AG08396 (cell line): ENCODE data around the gene SOD2.
"Not testable (repeated sequence)": the region's sequence is repeated elsewhere in the genome, so short reads cannot be mapped to it uniquely, and the experiment has no call there.

Experiments
- DNase-seq: peaks from one replicate; pipeline ENCODE4 v3.0.0; 2012; ENCODE audit warnings: low spot score, mixed read lengths

SOD2 gene

GRCh38 chr6:159693128-159693893 lies at the start of gene SOD2:
TSS of gene SOD2 (minus strand) at chr6:159693241. CDS start at chr6:159693167, 74 bp downstream.
- DNase-seq = peak; percentile 89

GRCh38 chr6:159742165-159742564 lies 49.1 kb upstream of the SOD2 start:
- DNase-seq = no peak

DNA sequence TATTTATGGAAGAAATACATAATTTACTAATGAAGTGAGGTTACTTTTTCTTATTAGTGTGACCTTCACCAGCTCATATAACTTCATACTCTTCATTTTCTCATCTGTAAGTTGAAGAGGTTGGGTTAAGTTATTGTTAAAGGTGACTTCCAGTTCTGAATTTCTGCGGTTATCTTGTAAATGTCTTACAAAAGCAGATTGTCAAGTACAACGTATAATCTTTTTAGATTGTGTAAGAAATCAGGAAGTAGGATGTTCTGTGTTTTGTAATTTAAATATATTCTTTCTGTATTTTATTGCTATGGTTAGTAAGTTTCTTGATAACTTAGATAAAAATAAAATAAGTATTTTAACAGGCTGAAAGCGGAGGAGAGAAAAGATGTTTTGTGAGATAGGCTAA lies 46.3 kb upstream of the SOD2 start:
- DNase-seq = no peak

GRCh38 chr6:159736908-159737307 lies 43.9 kb upstream of the SOD2 start:
- no peak for DNase-seq

- not testable (repeated sequence) for DNase-seq
Observed at GRCh38 chr6:159733395-159733794, 40.4 kb upstream of the SOD2 start.

DNA sequence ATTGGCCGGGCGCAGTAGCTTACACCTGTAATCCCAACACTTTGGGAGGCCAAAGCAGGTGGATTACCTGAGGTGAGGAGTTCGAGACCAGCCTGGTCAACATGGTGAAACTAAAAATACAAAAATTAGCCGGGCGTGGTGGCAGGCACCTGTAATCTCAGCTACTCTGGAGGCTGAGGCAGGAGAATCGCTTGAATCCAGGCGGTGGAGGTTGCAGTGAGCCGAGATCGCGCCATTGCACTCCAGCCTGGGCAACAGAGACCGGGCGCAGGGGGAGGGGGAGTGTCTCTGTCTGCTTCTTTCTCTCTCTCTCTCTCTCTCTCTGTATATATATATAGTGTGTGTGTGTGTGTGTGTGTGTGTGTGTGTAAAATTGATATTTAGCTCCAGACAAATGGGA lies 39.5 kb upstream of the SOD2 start:
- not testable (repeated sequence) for DNase-seq

GRCh38 chr6:159730332-159730676 lies 37.3 kb upstream of the SOD2 start:
- no peak for DNase-seq

DNA sequence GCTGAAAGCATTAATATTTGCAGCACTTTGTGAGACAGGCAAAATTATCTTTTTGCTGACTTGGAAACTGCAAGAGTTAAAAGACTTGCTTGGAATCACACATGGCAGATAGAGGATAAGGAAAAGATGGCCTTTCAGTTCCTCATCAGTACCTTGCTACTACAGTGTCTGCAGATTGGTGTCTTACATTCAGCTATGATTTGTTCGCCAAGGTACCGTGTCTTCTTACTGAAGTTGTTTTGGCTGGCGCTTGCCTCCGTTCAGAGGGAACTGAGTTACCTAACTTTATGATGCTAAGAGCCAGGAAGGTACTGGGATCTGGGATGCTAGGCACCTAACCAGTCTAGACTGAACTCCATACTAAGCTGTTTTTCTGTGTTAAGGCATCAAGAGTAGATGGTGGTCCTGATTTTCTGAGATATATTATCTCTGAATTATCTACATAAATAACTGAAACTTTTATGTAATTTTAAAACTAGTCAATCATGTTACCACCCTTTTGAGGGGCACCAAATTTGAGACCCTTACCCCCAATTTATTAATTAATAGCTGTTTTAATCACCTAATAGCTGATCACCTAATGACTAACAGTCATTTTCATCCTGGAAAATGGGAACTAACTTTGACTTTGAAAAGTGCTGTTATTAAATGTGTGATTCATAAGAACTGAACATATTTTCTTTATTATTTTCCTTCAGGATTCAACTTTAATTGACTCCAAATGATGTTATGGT lies 36.7 kb upstream of the SOD2 start:
- no peak for DNase-seq

DNA sequence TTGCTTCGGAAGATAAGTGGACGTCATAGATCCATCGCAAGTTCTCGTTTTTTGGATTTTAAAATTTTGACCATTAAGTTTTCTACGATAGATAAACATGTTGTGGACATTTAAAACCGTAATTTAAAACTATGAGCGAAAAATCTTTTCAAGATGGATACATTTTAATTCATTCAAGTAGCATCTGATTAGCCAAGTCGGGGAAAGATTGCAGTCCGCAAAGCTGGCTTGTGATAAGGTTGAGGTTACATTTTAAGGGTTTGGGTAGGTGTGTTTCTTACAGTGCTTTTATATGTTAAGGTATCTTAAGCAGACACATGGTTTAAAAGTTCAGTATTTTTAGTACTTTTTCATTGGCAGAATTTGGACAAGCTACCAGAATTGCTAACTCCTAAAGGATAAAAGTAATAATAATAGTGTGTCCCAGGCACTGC lies 35.5 kb upstream of the SOD2 start:
- DNase-seq = no peak

GRCh38 chr6:159727717-159728445 lies 34.8 kb upstream of the SOD2 start:
- peak; percentile 54 for DNase-seq

GRCh38 chr6:159726918-159727716 lies 34.1 kb upstream of the SOD2 start, which contains the start of gene WTAP:
TSS of gene WTAP (plus strand) at chr6:159727506. CDS start at chr6:159736266, 8,760 bp downstream.
- peak; percentile 95 for DNase-seq

GRCh38 chr6:159726255-159726917 lies 33.3 kb upstream of the SOD2 start:
- DNase-seq = no peak

DNA sequence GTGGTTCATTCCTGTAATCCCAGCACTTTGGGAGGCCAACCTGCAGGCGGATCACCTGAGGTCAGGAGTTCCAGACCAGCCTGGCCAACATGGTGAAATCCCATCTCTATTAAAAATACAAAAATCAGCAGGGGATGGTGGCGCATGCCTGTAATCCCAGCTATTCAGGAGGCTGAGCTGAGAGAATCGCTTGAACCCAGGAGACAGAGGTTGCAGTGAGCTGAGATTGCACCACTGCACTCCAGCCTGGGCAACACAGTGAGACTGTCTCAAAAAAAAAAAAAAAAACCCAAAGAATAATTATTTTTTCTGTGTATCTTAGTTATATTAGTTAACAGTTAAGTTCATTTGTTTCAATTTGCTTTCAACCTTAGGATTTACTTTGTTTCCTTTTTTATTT lies 32.2 kb upstream of the SOD2 start:
- DNase-seq = not testable (repeated sequence)

DNA sequence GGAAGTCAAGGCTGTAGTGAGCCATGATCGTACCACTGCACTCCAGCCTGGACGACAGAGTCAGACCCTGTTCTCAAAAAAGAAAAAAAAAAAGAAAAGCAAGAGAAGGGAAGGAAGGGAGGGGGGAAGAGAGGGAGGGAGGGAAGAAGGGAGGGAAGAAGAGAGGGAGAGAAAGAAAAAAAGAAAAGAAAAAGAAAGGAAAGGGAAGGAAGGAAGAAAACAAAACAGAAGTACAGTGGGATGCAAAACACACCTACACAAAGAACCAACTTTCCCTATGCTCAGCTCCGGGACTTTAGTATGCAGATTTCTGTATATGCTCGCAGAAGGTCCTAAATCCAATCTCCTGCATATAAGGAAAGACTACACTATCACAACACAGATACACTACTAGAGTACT lies 31.7 kb upstream of the SOD2 start:
- DNase-seq = no peak

- DNase-seq = no peak
Observed at GRCh38 chr6:159723259-159723658, 30.2 kb upstream of the SOD2 start.

- no peak for DNase-seq
Observed at GRCh38 chr6:159722655-159723054, 29.6 kb upstream of the SOD2 start.

DNA sequence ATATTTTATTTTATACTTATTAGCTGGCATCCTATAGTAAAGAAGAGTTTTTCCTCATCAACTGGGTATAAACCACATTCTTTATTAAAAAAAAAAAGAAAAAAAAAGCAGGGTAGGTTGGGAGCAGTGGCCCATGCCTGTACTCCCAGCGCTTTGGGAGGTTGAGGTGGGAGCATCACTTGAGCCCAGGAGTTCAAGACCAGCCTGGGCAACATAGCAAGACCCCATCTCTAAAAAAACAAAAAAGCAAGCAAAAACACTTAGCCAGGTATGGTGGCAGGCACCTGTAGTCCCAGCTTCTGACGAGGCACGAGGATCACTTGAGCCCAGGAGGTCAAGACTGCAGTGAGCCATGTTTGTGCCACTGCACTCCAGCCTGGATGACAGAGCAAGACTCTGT lies 28.9 kb upstream of the SOD2 start:
- DNase-seq = not testable (repeated sequence)

GRCh38 chr6:159720708-159721107 lies 27.7 kb upstream of the SOD2 start:
- DNase-seq = no peak

- no peak for DNase-seq
Observed at GRCh38 chr6:159719287-159719686, 26.2 kb upstream of the SOD2 start.

GRCh38 chr6:159718634-159719033 lies 25.6 kb upstream of the SOD2 start:
- DNase-seq = no peak
